K562 (cell line): ENCODE data around the gene ZNRF1. TPM values are rescaled to one million over a fixed set of nuclear protein-coding genes. Genes with fewer than 3 reads are reported as not detected.
"Not testable (repeated sequence)": the region's sequence is repeated elsewhere in the genome, so short reads cannot be mapped to it uniquely, and the experiment has no call there.

Experiments used
- ATAC-seq: fragments of 200-7000 bp; cut with Tn5 transposase; 3 replicates; pipeline ENCODE4 v1.9.1; 2020; ENCODE audit warnings: moderate library complexity
- BruUV-seq: library from RNA; stranded (reverse); fragments of 400-500 nt; replicated peaks from 2 replicates; lab custom pipeline; 2021; lab: Mats Ljungman, UMichigan
- CTCF ChIA-PET: fragments of 300-600 bp; formaldehyde crosslinking; extraction: SDS; loops from one replicate; lab custom pipeline; 2021; ENCODE audit warnings: low intra/inter-chr PET ratio; lab: Yijun Ruan, JAX
- POLR2A ChIA-PET: fragments of 300-600, 350-650 bp; sonication (Branson Sonifier 250); formaldehyde crosslinking; extraction: SDS; loops from one replicate; lab custom pipeline; 2021; ENCODE audit warnings: antibody characterized with exemption, inconsistent platforms; lab: Yijun Ruan, JAX
- DNase-seq, 4 experiments: peaks; one replicate each; pipeline versions ENCODE4 v3.0.0 to v3.0.0-alpha.2; 2011 to 2018; ENCODE audit warnings: low spot score in 3 of 4, mixed read lengths in 3 of 4; ENCODE audit errors: extremely low read depth in 1 of 4
- FAIRE-seq: peaks from 2 replicates; lab custom pipeline; 2011; peaks lifted over from hg19 to GRCh38; lab: Jason Lieb, UNC
- H2AFZ ChIP-seq: 2 replicates; pipeline ENCODE4 v1.6.0; 2011; ENCODE audit warnings: low read depth, low read length, control low read depth, inconsistent platforms
- H3K27ac ChIP-seq: fragments of 200-600 bp; 3 replicates; pipeline ENCODE4 v1.8.0; 2011; ENCODE audit warnings: low read depth, mild to moderate bottlenecking, control low read depth, inconsistent platforms, low read length, moderate library complexity, mixed read lengths; ENCODE audit errors: extremely low read depth
- H3K27me3 ChIP-seq, 2 experiments: fragments of 300-600 bp in 1 of 2; 2 replicates in 1 of 2; 3 replicates in 1 of 2; pipeline versions ENCODE4 v1.6.0 to v1.8.0; 2011; ENCODE audit warnings: inconsistent platforms in 2 of 2, low read length in 2 of 2, mild to moderate bottlenecking in 1 of 2, mixed read lengths in 1 of 2, moderate library complexity in 1 of 2; ENCODE audit not compliant: control insufficient read depth in 2 of 2, insufficient read depth in 2 of 2
- H3K36me3 ChIP-seq: fragments of 300-600 bp; 3 replicates; pipeline ENCODE4 v1.8.0; 2011; ENCODE audit warnings: mild to moderate bottlenecking, low read length, inconsistent platforms; ENCODE audit not compliant: control insufficient read depth, insufficient read depth
- H3K4me1 ChIP-seq, 2 experiments: fragments of 200-600 bp in 1 of 2; replicated peaks in 1 of 2; 2 replicates in 1 of 2; 3 replicates in 1 of 2; pipeline versions ENCODE4 v1.5.1 to v1.8.0; 2011; ENCODE audit warnings: inconsistent platforms in 2 of 2, low read length in 2 of 2, mild to moderate bottlenecking in 1 of 2, mixed read lengths in 1 of 2, moderate library complexity in 1 of 2; ENCODE audit not compliant: control insufficient read depth in 2 of 2, insufficient read depth in 2 of 2
- H3K4me2 ChIP-seq: 2 replicates; pipeline ENCODE4 v1.6.1; 2011; ENCODE audit warnings: low read length, control low read depth, inconsistent platforms, mixed read lengths; ENCODE audit not compliant: insufficient read depth
- H3K4me3 ChIP-seq: fragments of 200-600 bp; sonication (generic), shearing (Covaris generic); 2 replicates; pipeline ENCODE4 v1.5.1; 2016; ENCODE audit warnings: control low read depth, inconsistent platforms
- H3K79me2 ChIP-seq: fragments of 200-600 bp; 3 replicates; pipeline ENCODE4 v1.8.0; 2011; ENCODE audit warnings: low read length, inconsistent platforms; ENCODE audit not compliant: control insufficient read depth, insufficient read depth
- H3K9ac ChIP-seq, 2 experiments: 2 replicates each; pipeline versions ENCODE4 v1.6.0 to v1.6.1; 2011; ENCODE audit warnings: low read depth in 2 of 2, low read length in 2 of 2, control low read depth in 1 of 2, inconsistent platforms in 1 of 2, mild to moderate bottlenecking in 1 of 2, mixed read lengths in 1 of 2; ENCODE audit not compliant: insufficient read depth in 1 of 2
- H3K9me1 ChIP-seq: one replicate; pipeline ENCODE4 v1.6.0; 2011; ENCODE audit warnings: inconsistent platforms, mild to moderate bottlenecking, low read length, moderate library complexity; ENCODE audit not compliant: control insufficient read depth, insufficient read depth
- H3K9me3 ChIP-seq: replicated peaks from 2 replicates; pipeline ENCODE4 v1.5.1; 2011; ENCODE audit warnings: low read depth, low read length, inconsistent platforms; ENCODE audit not compliant: control insufficient read depth, insufficient read depth
- H4K20me1 ChIP-seq: replicated peaks from 2 replicates; pipeline ENCODE4 v1.6.1; 2011; ENCODE audit warnings: low read length, inconsistent platforms, mixed read lengths; ENCODE audit not compliant: control insufficient read depth, insufficient read depth
- ZNF3 ChIP-seq: fragments of 250-450 bp; sonication (Bioruptor Pico); IDR thresholded peaks from 2 replicates; pipeline ENCODE4 v1.5.0; 2021; ENCODE audit warnings: mild to moderate bottlenecking, moderate library complexity
- WGBS: fragments of 100-300 bp; shearing (Covaris generic); methylation state at CpG from one replicate; pipeline ENCODE4 v1.1.6; 2016; ENCODE audit warnings: low coverage, mixed read lengths; ENCODE audit not compliant: insufficient coverage; ENCODE audit errors: missing lambda C conversion rate; 5-methylcytosine and 5-hydroxymethylcytosine counted together
- in situ Hi-C: fragments of 300-500 bp; cut with MboI; formaldehyde crosslinking; loops from 4 replicates; pipeline ENCODE4 v1.15.0; 2018; ENCODE audit warnings: inconsistent platforms, mixed read lengths
- intact Hi-C: fragments of 100-400 bp; cut with micrococcal nuclease; formaldehyde crosslinking; loops from 2 replicates; pipeline ENCODE4 v1.14.2; 2022
- polyA plus RNA-seq, 8 experiments: library from polyadenylated mRNA; depleted of rRNA in 4 of 8; stranded (reverse) in 5 of 8; unstranded in 3 of 8; fragments of >200 nt; fragmentation: Nextera tagmentation in 2 of 8; fragmentation: Illumina TruSeq in 1 of 8; extraction: Ambion mirVana in 2 of 8; extraction: Trizol in 1 of 8; gene quantifications; 2 replicates each; pipeline versions ENCODE4 v1.2.1 to v1.2.3, GENCODE V29; 2011 to 2014; ENCODE audit warnings: inconsistent platforms in 1 of 8, missing spikeins in 1 of 8
- total RNA-seq, 7 experiments: library from RNA; depleted of rRNA in 6 of 7; stranded (reverse); fragments of >200 nt in 6 of 7; fragmentation: Illumina TruSeq in 2 of 7; extraction: Trizol in 2 of 7; gene quantifications; 2 replicates each; pipeline versions ENCODE4 v1.2.1 to v1.2.3, GENCODE V29; 2011 to 2021; ENCODE audit warnings: low replicate concordance in 1 of 7
- TF ChIP-seq, protein P1 (sequence below), 3 experiments: fragments of 200-800 bp in 1 of 3; fragments of 250-450 bp in 1 of 3; fragments of 450-650 bp in 1 of 3; sonication (Bioruptor Pico) in 1 of 3; sonication (Bioruptor generic) in 1 of 3; formaldehyde crosslinking in 1 of 3; IDR thresholded peaks; 2 replicates each; pipeline versions ENCODE4 v1.6.1 to v1.8.0; 2016 to 2022; ENCODE audit warnings: mild to moderate bottlenecking in 2 of 3, missing genetic modification characterization in 2 of 3, missing compliant biosample characterization in 1 of 3, moderate library complexity in 1 of 3

The ZNRF1 gene
- total and polyA plus RNA-seq, 9 of the 15 experiments (the other 6 are each of a cell fraction or from before 2014, with no cell fraction given), result 9.5 to 37.7 (median 20.0) TPM

DNA sequence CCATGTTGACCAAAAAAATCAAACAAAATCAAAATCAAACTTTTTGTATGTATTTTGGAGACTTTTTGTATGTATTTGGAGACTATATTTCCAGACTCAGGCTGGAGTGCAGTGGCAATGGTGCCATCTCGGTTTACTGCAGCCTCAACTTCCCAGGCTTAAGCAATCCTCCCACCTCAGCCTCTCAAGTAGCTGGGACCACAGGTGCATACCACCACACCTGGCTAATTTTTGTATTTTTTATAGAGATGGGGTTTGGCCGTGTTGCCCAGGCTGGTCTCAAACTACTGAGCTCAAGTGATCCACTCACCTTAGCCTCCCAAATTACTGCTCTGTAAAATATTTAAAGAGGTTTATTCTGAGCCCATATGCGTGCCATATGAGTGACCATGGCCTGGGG lies 9.0 kb upstream of the ZNRF1 start:
- H3K9me1 ChIP-seq, BruUV-seq, H3K79me2 ChIP-seq, ATAC-seq, H3K9me3 ChIP-seq, H3K9ac ChIP-seq, FAIRE-seq, H2AFZ ChIP-seq, H4K20me1 ChIP-seq, H3K27ac ChIP-seq, intact Hi-C loops, CTCF ChIA-PET, POLR2A ChIA-PET, DNase-seq, H3K4me3 ChIP-seq, H3K36me3 ChIP-seq, H3K4me2 ChIP-seq, H3K27me3 ChIP-seq: not testable (repeated sequence)
- 83% methylated on average over 3 of the region's 3 CpGs for WGBS
- in situ Hi-C loops, result loop anchor here (5.0 kb wide), 1 partner anchor 117 kb away; no protein-coding TSS in a partner anchor
- peaks cover 37 to 39% of the 10 kb centered on the region in 2 experiments for H3K4me1 ChIP-seq

DNA sequence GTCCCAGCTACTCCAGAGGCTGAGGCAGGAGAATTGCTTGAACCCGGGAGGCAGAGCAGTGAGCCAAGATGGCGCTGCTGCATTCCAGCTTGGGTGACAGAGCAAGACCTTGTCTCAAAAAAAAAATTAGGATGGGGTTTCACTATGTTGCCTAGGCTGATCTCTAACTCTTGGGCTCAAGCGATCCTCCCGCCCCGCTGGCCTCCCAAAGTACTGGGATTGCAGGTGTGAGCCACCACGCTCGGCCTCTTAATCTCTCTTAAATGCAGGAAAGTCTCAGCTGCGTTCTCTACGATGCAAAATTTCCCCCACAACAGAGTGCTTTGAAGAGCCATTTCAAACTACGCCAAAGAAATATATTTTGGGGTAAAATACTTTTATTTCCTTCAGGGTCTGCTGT lies 8.0 kb upstream of the ZNRF1 start:
- H3K36me3 ChIP-seq, result no peaks in the 10 kb centered on the region
- H3K4me1 ChIP-seq, result peaks cover 37 to 39% of the 10 kb centered on the region in 2 experiments
- no peaks in the 10 kb centered on the region for H3K79me2 ChIP-seq
- CTCF ChIA-PET, result no interaction called here
- TF ChIP-seq, protein P1, sequence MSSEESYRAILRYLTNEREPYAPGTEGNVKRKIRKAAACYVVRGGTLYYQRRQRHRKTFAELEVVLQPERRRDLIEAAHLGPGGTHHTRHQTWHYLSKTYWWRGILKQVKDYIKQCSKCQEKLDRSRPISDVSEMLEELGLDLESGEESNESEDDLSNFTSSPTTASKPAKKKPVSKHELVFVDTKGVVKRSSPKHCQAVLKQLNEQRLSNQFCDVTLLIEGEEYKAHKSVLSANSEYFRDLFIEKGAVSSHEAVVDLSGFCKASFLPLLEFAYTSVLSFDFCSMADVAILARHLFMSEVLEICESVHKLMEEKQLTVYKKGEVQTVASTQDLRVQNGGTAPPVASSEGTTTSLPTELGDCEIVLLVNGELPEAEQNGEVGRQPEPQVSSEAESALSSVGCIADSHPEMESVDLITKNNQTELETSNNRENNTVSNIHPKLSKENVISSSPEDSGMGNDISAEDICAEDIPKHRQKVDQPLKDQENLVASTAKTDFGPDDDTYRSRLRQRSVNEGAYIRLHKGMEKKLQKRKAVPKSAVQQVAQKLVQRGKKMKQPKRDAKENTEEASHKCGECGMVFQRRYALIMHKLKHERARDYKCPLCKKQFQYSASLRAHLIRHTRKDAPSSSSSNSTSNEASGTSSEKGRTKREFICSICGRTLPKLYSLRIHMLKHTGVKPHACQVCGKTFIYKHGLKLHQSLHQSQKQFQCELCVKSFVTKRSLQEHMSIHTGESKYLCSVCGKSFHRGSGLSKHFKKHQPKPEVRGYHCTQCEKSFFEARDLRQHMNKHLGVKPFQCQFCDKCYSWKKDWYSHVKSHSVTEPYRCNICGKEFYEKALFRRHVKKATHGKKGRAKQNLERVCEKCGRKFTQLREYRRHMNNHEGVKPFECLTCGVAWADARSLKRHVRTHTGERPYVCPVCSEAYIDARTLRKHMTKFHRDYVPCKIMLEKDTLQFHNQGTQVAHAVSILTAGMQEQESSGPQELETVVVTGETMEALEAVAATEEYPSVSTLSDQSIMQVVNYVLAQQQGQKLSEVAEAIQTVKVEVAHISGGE (CRISPR knock-in tag; IDR thresholded peaks at IDR 0.05), result 0 out of 6 replicates have a peak, but pooled peaks of 1 of the 3 experiments have one; percentile 1
- TF ChIP-seq ZNF3 (CRISPR knock-in tag), result no peak
- TF ChIP-seq, all 486 proteins: peak for 1
- no peaks in the 10 kb centered on the region for H3K27me3 ChIP-seq
- no peak overlapping the region for H2AFZ ChIP-seq
- intact Hi-C loops (no loop called here), in situ Hi-C loops (loop anchor here (5.0 kb wide), 1 partner anchor 116 kb away; no protein-coding TSS in a partner anchor)
- H3K9me3 ChIP-seq, result no peaks in the 10 kb centered on the region
- no peak overlapping the region for H3K27ac ChIP-seq
- BruUV-seq, result no TSS peak
- no peaks in the 10 kb centered on the region for H4K20me1 ChIP-seq
- H3K9me1 ChIP-seq, result no peaks in the 10 kb centered on the region
- POLR2A ChIA-PET, result no interaction called here
- no peak for FAIRE-seq
- no peak overlapping the region for H3K4me2 ChIP-seq
- no peak for DNase-seq
- no peak for ATAC-seq
- no peak overlapping the region for H3K4me3 ChIP-seq
- no peak overlapping the region; a peak in 1 of 4 replicates for H3K9ac ChIP-seq
- 91% methylated on average over 10 of the region's 10 CpGs for WGBS
